ENCODE results near the gene API5. TPM values are rescaled to one million over a fixed set of nuclear protein-coding genes. Genes with fewer than 3 reads are reported as not detected.
A peak's percentile ranks its signal among the peaks of the same experiment; 100 is the strongest.
"Not testable (repeated sequence)": the region's sequence is repeated elsewhere in the genome, so short reads cannot be mapped to it uniquely, and the experiment has no call there.

API5 gene
- total RNA-seq, 3 donors from 2014 or later, result 199 to 216 (median 212) TPM

DNA sequence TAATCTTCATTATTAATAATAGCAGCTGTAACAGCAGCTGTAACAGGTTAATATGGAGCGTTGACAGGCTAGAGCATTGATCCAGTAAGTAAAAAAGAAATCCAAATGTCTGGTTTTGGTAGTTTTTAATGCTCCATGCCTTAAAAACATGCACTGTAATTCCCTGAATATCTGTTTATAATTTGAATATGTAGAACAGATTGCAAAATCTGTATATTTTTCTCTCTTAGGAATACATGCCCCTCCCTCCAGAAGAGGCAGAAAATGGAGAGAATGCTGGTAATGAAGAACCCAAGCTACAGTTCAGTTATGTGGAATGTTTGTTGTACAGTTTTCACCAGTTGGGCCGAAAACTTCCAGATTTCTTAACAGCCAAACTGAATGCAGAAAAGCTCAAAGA is 16.7 kb downstream of the API5 start:
- no peak for ATAC-seq
- Mint-ChIP-seq H3K27me3 (ENCODE audit: low read depth) (no peaks in the 10 kb centered on the region), H3K36me3 (ENCODE audit: insufficient read depth) (peaks cover 52% of the 10 kb centered on the region), H3K9me3 (no peaks in the 10 kb centered on the region), H3K4me3 (no peak overlapping the region), H3K4me1 (ENCODE audit: low read depth) (no peaks in the 10 kb centered on the region)
- DNase-seq, result no peak

GRCh38 chr11:43341159-43341558 is 29.4 kb downstream of the API5 start:
- Mint-ChIP-seq H3K36me3 (ENCODE audit: insufficient read depth) (peaks cover 37% of the 10 kb centered on the region), H3K9me3 (no peaks in the 10 kb centered on the region), H3K4me3 (no peak overlapping the region), H3K4me1 (ENCODE audit: low read depth) (no peaks in the 10 kb centered on the region), H3K27me3 (ENCODE audit: low read depth) (no peaks in the 10 kb centered on the region)
- ATAC-seq (no peak), DNase-seq (no peak)

GRCh38 chr11:43351426-43351825 is 39.6 kb downstream of the API5 start:
- not testable (repeated sequence) for ATAC-seq; H3K4me1 Mint-ChIP-seq (ENCODE audit: low read depth); H3K9me3 Mint-ChIP-seq; H3K4me3 Mint-ChIP-seq; H3K27me3 Mint-ChIP-seq (ENCODE audit: low read depth); DNase-seq; H3K36me3 Mint-ChIP-seq (ENCODE audit: insufficient read depth)

GRCh38 chr11:43354311-43354710 is 42.5 kb downstream of the API5 start:
- Mint-ChIP-seq H3K4me3 (no peak overlapping the region), H3K27me3 (ENCODE audit: low read depth) (no peaks in the 10 kb centered on the region)
- ATAC-seq, result no peak

GRCh38 chr11:43356336-43356735 is 44.5 kb downstream of the API5 start:
- no peak for ATAC-seq
- H3K36me3 Mint-ChIP-seq (ENCODE audit: insufficient read depth), result peaks cover 9% of the 10 kb centered on the region
- no peaks in the 10 kb centered on the region for H3K9me3 Mint-ChIP-seq
- H3K27me3 Mint-ChIP-seq (ENCODE audit: low read depth), result no peaks in the 10 kb centered on the region
- no peak overlapping the region for H3K4me3 Mint-ChIP-seq
- DNase-seq, result no peak
- peaks cover 26% of the 10 kb centered on the region for H3K4me1 Mint-ChIP-seq (ENCODE audit: low read depth)

More at GRCh38 chr11:43354311-43354710, 42.5 kb downstream of the API5 start:
- H3K4me1 Mint-ChIP-seq (ENCODE audit: low read depth), result peaks cover 9% of the 10 kb centered on the region
- peaks cover 5% of the 10 kb centered on the region for H3K36me3 Mint-ChIP-seq (ENCODE audit: insufficient read depth)
- no peak for DNase-seq
- H3K9me3 Mint-ChIP-seq, result no peaks in the 10 kb centered on the region

DNA sequence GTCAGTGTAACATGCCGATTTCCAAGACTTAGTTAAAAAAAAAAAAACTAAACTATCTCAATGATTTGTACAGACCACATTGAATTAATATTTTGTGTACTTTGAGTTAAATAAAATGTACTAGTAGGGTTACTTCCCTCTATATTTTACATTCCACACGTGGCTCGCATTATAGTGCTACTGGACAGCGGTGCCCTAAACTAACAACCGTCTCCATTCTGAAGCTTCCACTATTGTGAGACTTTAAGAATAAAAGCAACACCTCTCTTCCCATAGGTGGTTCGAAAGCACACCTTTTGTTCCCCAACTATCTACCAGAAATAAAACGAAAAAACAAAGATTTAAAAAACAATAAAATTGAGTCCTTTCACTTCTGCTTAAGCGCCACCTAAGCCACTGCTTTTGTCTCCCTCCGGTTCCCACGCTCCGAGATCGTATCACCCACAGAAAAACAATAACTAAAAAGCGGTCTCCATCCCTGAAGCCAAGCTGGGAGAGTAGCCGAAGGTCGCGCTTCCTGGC is 46.5 kb downstream of the API5 start:
- Mint-ChIP-seq H3K36me3 (ENCODE audit: insufficient read depth) (peaks cover 6% of the 10 kb centered on the region), H3K4me3 (peak overlapping the region; percentile 95), H3K4me1 (ENCODE audit: low read depth) (peaks cover 40% of the 10 kb centered on the region), H3K27me3 (ENCODE audit: low read depth) (no peaks in the 10 kb centered on the region), H3K9me3 (no peaks in the 10 kb centered on the region)
- DNase-seq (no peak), ATAC-seq (no peak)

DNA sequence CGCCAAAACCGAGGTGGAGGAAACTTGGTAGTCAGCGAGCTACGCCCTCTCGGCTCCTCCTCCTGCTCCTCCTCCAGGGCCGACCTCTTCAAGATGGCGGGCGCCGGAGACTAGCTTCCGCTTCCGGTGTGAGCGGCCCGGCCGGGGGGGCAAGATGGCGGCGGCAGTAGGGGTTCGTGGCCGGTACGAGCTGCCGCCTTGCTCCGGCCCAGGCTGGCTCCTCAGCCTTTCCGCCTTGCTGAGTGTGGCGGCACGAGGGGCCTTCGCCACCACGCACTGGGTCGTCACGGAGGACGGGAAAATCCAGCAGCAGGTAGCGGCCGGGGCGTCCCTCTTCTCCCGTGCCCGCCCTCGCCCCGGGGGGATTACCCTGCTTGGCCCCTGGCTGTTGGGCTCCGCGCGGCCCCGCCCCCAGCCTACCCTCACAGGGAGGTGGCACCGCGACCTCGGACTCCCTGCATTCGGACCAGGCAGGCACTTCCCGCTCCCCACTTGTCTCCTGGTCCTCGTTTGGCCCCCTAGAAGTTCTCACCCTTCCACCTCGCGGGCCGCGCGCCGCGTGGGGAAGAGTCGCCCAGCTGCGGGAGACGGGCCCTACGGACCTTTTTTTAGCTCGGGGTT is 47.1 kb downstream of the API5 start, which contains the start of gene TTC17:
TTC17 (plus strand) TSS at position 120 of the 621 bp plus-strand sequence; CDS start at position 155, 35 bp downstream.
- H3K4me1 Mint-ChIP-seq (ENCODE audit: low read depth), result peaks cover 45% of the 10 kb centered on the region
- ATAC-seq, result peak; percentile 96 to 97
- peaks cover 8% of the 10 kb centered on the region for H3K36me3 Mint-ChIP-seq (ENCODE audit: insufficient read depth)

DNA sequence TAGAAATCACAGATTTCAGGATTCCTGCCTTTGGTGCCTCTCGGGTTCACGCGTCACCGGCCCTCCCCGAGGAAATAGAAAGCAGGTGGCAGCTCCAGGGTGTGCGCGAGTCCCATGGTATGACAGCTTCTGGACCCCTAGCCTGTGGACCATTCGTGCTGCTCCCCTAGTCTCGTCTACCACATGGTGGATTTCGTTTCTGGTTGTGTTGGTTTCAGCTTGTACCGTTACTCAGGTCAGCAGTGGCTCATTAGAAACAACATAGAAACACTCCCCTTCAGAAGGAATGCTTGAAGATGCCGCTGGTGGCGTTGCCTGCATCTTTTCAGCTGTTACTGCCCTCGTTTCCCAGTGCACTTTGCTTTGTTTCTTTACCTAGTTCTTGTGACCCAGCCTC is 47.6 kb downstream of the API5 start:
- peaks cover 47% of the 10 kb centered on the region for H3K4me1 Mint-ChIP-seq (ENCODE audit: low read depth)
- no peaks in the 10 kb centered on the region for H3K9me3 Mint-ChIP-seq
- DNase-seq, result peak; percentile 5
- H3K27me3 Mint-ChIP-seq (ENCODE audit: low read depth), result no peaks in the 10 kb centered on the region
- ATAC-seq, result peak; percentile 50 to 56
- peaks cover 8% of the 10 kb centered on the region for H3K36me3 Mint-ChIP-seq (ENCODE audit: insufficient read depth)
- peak overlapping the region; percentile 95 for H3K4me3 Mint-ChIP-seq

More for the DNA sequence above, 47.1 kb downstream of the API5 start, which contains the start of gene TTC17:
- Mint-ChIP-seq H3K4me3 (peak within 1 kb of the TSS; percentile 95), H3K27me3 (ENCODE audit: low read depth) (no peaks in the 10 kb centered on the region), H3K9me3 (no peaks in the 10 kb centered on the region)
- DNase-seq, result peak; percentile 89

DNA sequence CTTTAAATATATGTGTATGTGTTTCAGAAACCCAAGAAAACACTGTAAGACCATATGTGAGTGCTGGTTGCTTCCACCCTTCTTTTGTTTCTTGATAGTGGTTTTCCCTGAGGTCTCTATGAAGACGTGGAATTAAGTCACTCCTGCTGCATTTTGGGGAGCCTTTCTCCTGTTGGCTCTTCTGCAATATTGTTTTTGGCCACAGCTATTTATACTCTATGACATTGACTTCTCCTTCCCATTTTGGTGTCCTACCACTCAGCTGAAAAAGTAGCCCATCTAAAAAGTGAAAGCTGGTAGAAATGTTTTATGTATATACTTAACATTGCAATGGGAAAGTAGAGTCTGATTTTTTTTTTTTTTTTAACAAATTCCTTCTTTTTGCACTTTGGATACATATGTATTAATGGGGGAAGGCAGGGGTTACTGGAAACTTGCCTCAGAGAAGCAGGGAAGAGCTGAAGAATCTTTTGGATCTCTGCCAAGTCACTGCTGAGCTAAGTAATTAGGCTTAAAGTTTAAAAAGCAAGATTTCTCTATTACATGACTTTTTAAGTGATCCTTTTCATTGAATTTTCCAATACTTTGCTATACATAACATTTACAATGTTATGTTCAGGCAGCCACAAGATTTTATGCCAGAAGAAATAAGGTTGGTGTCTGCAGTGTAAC is 48.7 kb downstream of the API5 start:
- H3K4me3 Mint-ChIP-seq, result peak overlapping the region; percentile 95
- ATAC-seq, result no peak
- peaks cover 50% of the 10 kb centered on the region for H3K4me1 Mint-ChIP-seq (ENCODE audit: low read depth)
- peaks cover 8% of the 10 kb centered on the region for H3K36me3 Mint-ChIP-seq (ENCODE audit: insufficient read depth)
- no peaks in the 10 kb centered on the region for H3K9me3 Mint-ChIP-seq
- no peaks in the 10 kb centered on the region for H3K27me3 Mint-ChIP-seq (ENCODE audit: low read depth)
- no peak for DNase-seq

DNA sequence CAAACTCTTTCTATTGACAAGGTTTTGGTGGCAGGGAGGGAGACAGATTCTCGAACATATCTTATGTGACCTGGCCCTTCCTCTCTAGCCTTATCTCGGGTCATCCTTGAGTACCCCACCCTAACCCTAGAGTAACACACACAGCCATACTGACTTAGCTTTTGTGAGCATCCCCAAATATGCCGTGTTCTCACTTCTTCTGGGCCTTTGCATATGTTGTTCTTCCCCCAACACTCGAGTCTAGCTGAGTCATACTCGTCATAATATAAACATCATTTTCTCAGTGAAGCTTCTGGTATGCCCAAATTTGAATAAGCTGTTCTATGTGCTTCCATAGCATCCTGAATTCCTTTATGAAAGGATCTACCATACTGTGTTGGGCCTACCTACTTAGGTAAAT is 54.9 kb downstream of the API5 start:
- DNase-seq (no peak), ATAC-seq (no peak)
- peaks cover 56% of the 10 kb centered on the region for H3K4me1 Mint-ChIP-seq (ENCODE audit: low read depth)
- H3K9me3 Mint-ChIP-seq, result no peaks in the 10 kb centered on the region
- H3K27me3 Mint-ChIP-seq (ENCODE audit: low read depth), result no peaks in the 10 kb centered on the region
- no peak overlapping the region for H3K4me3 Mint-ChIP-seq
- peaks cover 18% of the 10 kb centered on the region for H3K36me3 Mint-ChIP-seq (ENCODE audit: insufficient read depth)

- no peaks in the 10 kb centered on the region for H3K27me3 Mint-ChIP-seq (ENCODE audit: low read depth)
- peaks cover 50% of the 10 kb centered on the region for H3K4me1 Mint-ChIP-seq (ENCODE audit: low read depth)
- DNase-seq (no peak), ATAC-seq (no peak)
- H3K9me3 Mint-ChIP-seq, result no peaks in the 10 kb centered on the region
- H3K36me3 Mint-ChIP-seq (ENCODE audit: insufficient read depth), result peaks cover 15% of the 10 kb centered on the region
- no peak overlapping the region for H3K4me3 Mint-ChIP-seq
These were observed 55.8 kb downstream of the API5 start for GRCh38 chr11:43367382-43368178.

GRCh38 chr11:43376065-43376464 is 64.3 kb downstream of the API5 start:
- Mint-ChIP-seq H3K36me3 (ENCODE audit: insufficient read depth) (peaks cover 27% of the 10 kb centered on the region), H3K4me3 (no peak overlapping the region), H3K9me3 (no peaks in the 10 kb centered on the region), H3K27me3 (ENCODE audit: low read depth) (no peaks in the 10 kb centered on the region), H3K4me1 (ENCODE audit: low read depth) (peaks cover 18% of the 10 kb centered on the region)
- ATAC-seq, result no peak
- no peak for DNase-seq

GRCh38 chr11:43376594-43376993 is 64.8 kb downstream of the API5 start:
- H3K4me3 Mint-ChIP-seq, result no peak overlapping the region
- DNase-seq (no peak), ATAC-seq (peak; percentile 46 to 48)
- H3K36me3 Mint-ChIP-seq (ENCODE audit: insufficient read depth), result peaks cover 30% of the 10 kb centered on the region
- H3K9me3 Mint-ChIP-seq, result no peaks in the 10 kb centered on the region
- H3K4me1 Mint-ChIP-seq (ENCODE audit: low read depth), result peaks cover 18% of the 10 kb centered on the region
- no peaks in the 10 kb centered on the region for H3K27me3 Mint-ChIP-seq (ENCODE audit: low read depth)

- no peak overlapping the region for H3K4me3 Mint-ChIP-seq
- H3K36me3 Mint-ChIP-seq (ENCODE audit: insufficient read depth), result peaks cover 32% of the 10 kb centered on the region
- no peaks in the 10 kb centered on the region for H3K27me3 Mint-ChIP-seq (ENCODE audit: low read depth)
- peaks cover 18% of the 10 kb centered on the region for H3K4me1 Mint-ChIP-seq (ENCODE audit: low read depth)
- no peak for ATAC-seq
- no peak for DNase-seq
- no peaks in the 10 kb centered on the region for H3K9me3 Mint-ChIP-seq
These were observed 65.6 kb downstream of the API5 start for GRCh38 chr11:43377389-43377788.

All from activated T-cell treated with anti-CD3 and anti-CD28 coated beads, Interleukin-2, amount 50 U/mL, for 4 hours (primary cell).